ENCODE results near the gene RCAN2.

GRCh38 chr6:46338131-46338530 lies 153.1 kb downstream of the RCAN2 start:
- TF ChIP-seq CTCF (IDR thresholded peaks at IDR 0.05) (no peak), POLR2A (IDR thresholded peaks at IDR 0.05) (no peak), EP300 (IDR thresholded peaks at IDR 0.05) (no peak)

Data from upper lobe of left lung (tissue), 4 donors.